SIG-M5 treated with dmso at 0.1 percent for 504 hours (cell line): ENCODE results near the gene WSB1.
A peak's percentile ranks its signal among the peaks of the same experiment; 100 is the strongest.

Source experiments
- DNase-seq: peaks from one replicate; lab custom pipeline; 2025; ENCODE audit not compliant: unreplicated experiment; lab: John Stamatoyannopoulos, UW

WSB1 gene

DNA sequence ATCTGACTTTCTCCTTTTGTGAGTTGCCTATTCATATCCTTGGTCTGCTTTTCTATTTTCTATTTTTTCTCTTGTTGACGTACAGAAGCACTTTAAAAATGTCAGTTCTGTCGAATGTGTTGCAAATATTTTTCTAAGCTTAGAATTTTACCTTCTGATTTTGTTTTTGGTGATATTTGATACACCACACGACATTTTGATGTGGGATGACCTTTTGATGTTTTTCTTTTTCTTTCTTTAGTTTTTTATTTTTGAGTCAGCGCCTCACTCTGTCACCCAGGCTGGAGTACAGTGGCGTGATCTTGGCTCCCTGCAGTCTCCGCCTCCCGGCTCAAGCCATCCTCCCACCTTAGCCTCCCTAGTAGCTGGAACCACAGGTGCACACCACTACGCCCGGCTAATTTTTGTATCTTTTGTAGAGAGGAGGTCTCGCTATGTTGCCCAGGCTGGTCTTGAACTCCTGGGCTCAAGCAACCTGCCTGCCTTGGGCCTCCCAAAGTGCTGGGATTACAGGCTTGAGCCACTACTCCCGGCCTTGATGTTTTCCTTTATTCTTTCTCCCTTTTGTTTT is 39.6 kb downstream of the WSB1 start:
- no peak for DNase-seq

GRCh38 chr17:27336184-27336583 is 42.3 kb downstream of the WSB1 start:
- DNase-seq = peak; percentile 90

GRCh38 chr17:27338536-27338985 is 44.6 kb downstream of the WSB1 start:
- no peak for DNase-seq

- no peak for DNase-seq
These were observed 45.4 kb downstream of the WSB1 start for GRCh38 chr17:27339198-27339835.

- DNase-seq = no peak
These were observed 46.1 kb downstream of the WSB1 start for GRCh38 chr17:27339836-27340550.

DNA sequence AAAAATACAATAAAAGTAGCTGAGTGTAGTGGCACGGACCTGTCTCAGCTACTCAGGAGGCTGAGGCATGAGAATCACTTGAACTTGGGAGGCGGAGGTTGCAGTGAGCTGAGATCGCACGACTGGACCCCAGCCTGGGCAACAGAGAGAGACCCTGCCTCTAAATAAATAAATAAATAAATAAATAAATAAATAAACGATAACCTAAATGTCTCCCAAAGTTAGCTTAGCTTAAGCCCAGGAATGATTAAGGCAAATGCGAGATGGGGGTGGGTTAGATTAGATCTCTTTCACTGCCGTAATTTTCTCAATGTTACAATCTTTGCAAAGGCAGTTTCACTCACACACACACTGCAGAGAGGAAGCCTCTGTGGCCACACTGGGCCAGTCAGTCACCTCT is 46.7 kb downstream of the WSB1 start:
- DNase-seq = no peak

- no peak for DNase-seq
These were observed 47.1 kb downstream of the WSB1 start for GRCh38 chr17:27341041-27341471.

DNA sequence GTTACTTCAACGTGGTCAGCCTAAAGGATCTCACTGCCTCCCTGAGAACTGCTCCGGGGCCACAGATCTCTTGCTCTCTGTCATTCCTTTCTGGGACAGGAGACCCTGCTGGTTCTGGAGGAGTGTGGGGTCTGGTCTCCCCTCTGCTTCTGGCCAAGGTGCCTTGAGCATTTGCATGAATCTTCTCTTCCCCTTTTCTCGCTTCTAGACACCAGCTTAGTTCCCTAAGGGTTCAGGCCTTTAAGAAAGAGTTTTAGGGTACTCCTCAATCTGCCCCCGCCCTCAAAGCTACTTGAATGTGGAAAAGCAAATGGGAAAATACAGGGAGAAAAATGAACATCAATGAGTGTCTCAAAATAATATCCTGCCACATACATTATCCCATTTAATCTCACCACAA is 48.1 kb downstream of the WSB1 start:
- no peak for DNase-seq

GRCh38 chr17:27343294-27343693 is 49.4 kb downstream of the WSB1 start:
- DNase-seq = no peak

- DNase-seq = no peak
These were observed 50.2 kb downstream of the WSB1 start for GRCh38 chr17:27343977-27344607.

- DNase-seq = no peak
These were observed 51.4 kb downstream of the WSB1 start for GRCh38 chr17:27345141-27345904.

DNA sequence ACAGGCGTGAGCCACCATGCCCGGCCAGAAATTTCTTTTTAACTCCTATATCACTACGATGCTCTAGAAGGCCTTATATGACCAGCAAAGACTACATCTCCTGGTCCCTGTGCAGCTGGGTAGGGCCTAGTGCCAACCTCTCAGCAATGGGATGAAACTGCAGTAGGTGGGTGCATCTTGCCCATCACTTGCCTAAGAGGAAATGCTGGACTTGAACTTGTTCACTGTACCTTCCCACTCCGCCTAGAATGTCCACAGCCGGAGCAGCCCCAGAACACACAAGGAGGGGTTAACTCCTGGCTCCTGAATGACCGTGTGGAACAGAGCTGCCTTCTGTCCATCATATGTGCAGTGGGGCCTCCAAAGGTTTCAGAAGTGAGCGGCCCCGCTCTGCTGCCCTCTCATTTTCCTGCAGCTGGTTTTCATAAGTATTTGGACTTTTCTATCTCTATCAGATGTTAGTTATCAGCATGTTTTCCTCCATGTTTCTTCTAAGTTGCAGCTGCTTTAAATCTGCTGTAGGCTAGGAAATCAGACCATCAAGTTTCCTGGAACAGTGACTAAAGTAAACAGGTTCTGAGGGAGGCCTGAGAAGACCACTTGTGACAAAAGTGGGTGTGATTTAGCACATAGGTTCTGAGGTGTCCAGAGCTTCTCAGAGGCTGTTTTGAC is 52.5 kb downstream of the WSB1 start:
- DNase-seq = no peak

DNA sequence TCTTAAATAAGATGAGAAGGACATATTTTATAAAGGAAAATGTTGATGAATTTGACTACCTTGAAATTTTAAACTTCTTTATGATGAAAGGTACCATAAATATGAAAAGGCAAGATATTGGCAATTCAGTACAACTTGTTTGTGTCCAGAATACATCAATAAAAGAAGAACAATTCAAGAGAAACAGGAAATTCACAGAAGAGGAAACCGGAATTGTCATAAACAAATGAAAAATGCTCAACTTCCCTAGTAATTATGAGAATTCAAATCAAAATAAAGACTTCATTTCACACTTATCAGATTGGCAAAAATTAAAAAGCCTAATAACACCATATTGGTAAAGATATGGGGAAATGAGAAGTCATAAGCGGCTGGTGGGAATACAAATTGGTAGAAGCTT is 54.3 kb downstream of the WSB1 start:
- no peak for DNase-seq

- DNase-seq = no peak
These were observed 55.7 kb downstream of the WSB1 start for GRCh38 chr17:27349540-27350021.

DNA sequence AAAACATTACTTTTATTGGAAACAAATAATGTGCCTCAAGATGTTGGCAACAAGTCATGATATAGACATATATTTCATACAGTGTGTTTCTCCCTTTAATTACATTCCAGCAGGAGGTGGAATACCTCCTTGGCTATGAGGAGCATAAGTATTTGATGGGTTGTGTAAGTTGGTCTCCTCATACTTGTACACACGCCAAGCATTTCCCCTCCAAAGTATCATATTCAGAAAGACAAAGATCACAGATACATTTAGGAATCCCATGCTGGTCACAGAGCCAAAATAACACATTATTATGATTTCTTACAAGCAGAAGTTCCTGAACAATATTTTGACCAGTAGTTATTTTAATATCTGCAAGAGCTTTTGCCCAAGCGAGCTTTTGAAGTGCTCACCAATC is 57.8 kb downstream of the WSB1 start:
- DNase-seq = no peak

DNA sequence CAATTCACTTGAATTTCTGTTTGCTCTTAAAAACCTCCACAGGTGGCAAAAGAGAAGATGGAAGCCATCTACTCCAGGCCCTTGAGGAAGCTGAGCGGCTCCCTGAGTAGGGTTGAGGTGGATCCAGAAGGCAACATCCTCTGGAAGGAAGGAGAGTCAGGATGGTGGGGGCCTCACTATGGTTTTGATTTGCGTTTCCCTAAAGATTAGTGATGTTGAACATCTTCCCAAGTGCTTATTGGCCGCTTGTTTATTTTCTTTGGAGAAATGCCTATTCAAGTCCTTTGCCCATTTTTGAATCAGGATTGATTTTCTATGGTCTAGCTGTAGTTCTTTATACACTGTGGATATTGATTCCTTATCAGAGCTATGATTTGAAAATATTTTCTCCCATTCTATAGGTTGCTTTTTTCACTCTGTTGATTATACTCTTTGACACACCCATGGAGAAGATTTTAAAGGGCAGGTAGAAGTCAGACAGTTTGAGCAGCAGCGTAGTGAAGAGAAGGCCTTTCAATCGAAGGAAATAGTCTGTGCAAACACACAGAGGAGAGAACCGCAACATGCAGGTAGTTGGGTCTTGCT is 58.6 kb downstream of the WSB1 start:
- no peak for DNase-seq

GRCh38 chr17:27353033-27353460 is 59.1 kb downstream of the WSB1 start:
- no peak for DNase-seq

DNA sequence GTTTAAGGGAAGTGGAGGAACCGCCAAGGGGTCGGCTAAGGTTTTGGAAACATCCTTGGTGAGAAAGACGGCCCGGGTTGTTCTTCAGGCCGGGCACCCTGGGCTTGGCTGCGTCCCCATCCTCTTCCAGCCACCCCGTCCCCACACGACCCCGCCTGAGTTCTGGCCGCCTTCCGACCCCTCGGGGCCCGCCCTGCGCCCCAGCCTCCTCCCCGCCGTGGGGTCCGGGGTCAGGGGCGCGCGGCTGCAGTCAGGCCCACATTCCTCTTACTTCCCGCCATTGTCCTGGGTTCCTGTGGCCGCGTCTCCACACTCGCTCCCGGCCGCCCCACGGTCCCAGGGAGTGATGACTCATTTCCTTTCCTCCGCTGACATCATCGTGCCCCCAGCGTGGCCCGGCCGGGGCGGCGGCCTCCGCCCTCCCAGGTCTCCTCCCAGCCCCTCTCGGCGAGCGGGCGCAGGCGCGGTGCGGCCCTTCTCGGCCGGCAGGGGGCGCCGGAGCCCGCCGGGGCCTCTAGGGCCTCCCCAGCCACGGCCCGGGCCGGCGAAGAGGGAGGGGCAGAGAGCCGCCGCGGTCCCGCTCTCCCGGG is 59.6 kb downstream of the WSB1 start:
- peak; percentile 91 for DNase-seq

- no peak for DNase-seq
These were observed 60.2 kb downstream of the WSB1 start for GRCh38 chr17:27354051-27354490.
